Dermis microvascular lymphatic vessel endothelial cell (primary cell): ENCODE measurements around the gene SH2D3C. TPM values are rescaled to one million over a fixed set of nuclear protein-coding genes. Genes with fewer than 3 reads are reported as not detected.

Experiments used
- DNase-seq, 2 donors: peaks; one replicate each; pipeline versions ENCODE4 v3.0.0 to v3.0.0-alpha.2; 2010; ENCODE audit warnings: low read depth in 2 of 2
- total RNA-seq: library from RNA; depleted of rRNA; stranded (reverse); fragments of >200 nt; gene quantifications from 2 replicates; pipeline ENCODE4 v1.2.1, GENCODE V29; 2014

SH2D3C gene
- total RNA-seq, 1 donor from 2014 or later = 61.5 TPM

DNA sequence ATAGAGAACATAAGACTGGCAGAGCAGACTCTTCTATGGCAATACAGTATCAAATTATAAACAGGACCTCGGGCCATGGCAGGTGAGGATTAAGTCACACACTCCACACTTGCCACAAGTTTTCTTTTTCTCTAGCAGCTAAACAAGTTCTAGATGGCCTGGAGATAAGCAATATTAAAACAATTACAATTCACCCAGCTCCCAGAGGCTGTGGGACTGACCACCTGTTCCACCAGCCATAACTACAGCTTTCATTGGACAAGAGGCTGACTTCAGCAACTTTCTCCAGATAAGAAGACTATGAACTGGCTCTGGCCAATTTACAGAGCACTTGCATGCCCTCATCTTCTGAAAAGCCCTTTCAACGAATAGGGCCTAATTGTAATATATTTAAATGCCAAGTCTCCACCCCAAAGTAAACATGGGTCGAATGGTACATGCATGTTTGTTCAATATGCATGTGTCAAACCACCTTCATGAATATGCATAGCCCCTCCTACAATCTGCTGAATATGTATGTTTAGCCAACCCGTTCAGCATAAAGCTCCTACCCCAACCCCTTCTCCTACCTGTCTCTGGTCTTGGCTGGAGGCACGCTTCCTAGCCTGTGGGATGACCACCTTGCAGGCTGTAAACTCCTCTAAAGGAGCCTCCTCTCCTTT, 77.7 kb downstream of the SH2D3C start:
- no peak for DNase-seq

DNA sequence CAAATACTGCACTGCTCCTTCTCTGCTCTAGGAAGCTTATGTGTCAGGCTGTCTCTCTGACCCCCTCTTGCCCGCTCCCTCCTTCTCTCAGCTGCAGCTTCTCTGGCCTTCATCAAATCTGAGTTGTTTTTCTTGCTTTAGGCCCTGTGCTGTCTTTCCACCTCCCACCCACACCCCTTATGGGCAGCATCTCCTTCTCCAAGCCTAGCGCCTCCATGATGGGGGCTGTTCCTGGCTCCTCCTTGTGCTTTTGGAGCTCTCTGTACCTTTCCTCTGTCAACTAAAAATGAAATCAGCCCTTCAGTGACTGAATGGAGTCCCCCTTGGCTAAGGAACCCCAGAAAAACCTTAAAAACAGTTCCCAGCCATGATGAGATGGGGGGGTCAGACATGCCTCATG, 78.3 kb downstream of the SH2D3C start:
- no peak for DNase-seq

DNA sequence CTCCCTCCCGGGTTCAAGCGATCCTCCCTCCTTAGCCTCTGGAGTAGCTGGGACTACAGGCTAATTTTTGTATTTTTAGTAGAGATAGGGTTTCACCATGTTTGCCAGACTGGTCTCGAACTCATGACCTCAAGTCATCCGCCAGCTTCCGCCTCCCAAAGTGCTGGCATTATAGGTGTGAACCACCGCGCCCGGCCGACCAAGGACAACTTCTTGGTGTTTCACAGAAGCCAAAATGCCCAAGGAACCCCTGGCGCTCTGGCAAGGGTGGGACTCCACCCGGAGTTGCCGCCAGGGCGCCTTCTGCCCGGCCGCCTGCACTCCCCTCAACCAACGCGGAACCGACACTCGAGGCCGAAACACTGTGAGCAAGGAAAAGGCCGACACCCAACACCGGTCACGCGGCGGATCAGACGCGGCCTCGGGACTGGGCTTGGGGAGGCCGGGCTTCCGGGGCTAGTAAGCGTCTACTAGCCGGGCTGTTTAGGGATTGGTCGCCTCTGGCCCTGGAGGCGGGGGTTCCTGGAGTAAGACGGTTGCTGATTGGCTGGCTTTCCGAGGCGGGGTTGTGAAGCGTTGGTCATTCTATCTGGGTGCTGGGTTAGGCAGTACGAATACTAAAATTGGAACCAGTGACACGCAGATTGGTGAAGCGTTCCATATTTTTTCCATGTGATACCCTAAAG, 79.3 kb downstream of the SH2D3C start:
- DNase-seq = peak; percentile 93 to 97

DNA sequence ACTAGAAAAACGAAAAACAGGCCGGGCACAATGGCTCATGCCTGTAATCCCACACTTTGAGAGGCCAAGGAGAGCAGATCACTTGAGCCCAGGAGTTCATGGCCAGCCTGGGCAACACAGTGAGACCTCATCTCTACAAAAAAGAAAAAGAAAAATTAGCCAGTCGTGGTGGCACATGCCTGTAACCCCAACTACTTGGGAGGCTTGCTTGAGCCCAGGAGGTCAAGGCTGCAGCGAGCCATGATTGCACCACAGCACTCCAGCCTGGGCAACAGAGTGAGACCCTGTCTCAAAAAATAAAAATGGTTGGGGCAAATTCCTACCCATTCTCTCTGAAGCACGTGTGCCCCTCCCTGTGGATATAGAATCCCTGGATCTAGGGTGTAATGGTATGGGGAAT, 80.1 kb downstream of the SH2D3C start:
- DNase-seq = no peak

DNA sequence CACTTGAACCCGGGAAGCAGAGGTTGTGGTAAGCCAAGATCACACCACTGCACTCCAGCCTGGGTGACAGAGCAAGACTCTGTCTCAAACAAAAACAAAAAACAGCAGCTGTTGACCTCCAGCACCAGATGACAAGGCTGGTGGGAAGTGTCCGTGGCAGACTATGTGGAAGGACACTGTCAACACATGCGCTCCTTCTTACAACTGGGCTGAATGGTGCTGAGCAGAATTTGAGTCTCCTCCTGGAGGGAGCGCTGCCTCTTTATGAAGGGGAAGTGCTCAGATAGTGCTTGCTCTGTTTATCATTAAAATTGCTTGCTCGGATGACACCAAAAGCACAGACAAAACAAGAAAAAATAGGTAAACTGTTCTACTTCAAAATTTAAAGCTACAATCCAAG, 80.9 kb downstream of the SH2D3C start:
- no peak for DNase-seq

DNA sequence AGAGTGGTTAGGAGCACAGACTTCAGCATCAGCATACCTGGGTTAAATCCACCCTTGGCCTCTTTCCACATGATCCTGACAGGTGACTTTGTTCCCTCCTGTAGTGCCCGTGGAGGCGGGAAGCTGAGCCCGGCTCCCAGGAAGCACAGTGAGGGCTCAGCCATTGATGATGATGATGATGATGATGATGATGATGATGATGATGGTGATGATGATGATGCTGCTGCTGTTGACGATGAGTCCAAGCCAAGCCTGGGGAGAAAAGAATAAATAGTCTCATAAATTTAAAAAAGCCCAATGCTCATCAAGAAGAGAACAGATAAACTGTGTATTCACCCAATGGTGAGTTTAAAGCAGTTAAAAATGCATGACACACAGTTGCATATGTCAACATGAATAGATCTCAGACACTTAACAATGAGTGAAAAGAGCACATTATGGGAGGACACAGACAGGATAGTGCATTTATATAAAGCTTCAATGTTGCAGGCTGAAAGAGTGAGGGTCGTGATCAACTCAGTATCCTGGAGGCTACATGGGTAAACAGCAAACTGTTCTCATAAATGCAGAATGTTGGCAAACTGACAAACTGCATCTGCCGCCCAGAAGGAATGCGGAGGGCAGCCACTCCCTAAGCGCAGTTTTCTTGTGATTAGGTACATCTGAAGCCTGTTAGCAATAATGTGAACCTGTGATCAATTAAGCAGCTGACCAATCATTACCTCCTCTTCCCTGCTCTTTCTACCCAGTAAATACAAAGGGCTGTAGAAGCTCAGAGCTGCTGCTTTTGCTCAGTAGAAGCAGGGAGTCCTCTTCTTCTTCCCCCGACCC, 83.4 kb downstream of the SH2D3C start:
- DNase-seq = no peak

DNA sequence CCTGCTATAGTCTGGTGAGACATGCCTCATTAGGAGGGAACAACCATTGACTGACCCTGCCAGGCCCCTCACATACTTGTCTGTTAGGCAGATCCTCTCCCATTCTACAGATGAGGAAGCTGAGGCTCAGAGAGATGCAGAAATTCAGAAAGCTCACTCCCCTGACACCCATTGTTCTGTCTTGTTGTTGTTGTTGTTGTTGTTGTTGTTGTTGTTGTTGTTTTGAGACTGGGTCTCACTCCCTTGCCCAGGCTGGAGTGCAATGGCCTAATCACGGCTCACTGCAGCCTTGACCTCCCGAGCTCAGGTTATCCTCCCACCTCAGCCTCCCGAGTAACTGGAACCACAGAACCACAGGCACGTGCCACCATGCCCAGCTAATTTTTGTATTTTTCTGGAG, 84.8 kb downstream of the SH2D3C start:
- DNase-seq = no peak

DNA sequence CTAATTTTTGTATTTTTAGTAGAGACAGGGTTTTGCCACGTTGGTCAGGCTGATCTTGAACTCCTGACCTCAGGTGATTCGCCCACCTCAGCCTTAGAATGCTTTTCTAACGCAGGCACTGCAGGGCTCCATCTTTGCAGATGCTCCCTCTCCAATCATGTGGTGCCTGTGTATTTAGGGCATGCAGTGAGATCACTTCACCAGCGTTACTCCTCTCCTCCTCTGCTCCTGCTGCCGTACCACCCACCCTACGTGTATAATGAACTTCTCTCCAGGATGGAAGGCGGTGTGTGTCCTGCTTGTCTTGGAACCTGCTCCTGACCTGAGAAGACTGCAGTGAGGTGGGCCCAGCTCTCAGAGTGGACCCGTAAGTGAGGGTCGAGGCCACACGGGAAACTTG, 85.3 kb downstream of the SH2D3C start:
- no peak for DNase-seq

DNA sequence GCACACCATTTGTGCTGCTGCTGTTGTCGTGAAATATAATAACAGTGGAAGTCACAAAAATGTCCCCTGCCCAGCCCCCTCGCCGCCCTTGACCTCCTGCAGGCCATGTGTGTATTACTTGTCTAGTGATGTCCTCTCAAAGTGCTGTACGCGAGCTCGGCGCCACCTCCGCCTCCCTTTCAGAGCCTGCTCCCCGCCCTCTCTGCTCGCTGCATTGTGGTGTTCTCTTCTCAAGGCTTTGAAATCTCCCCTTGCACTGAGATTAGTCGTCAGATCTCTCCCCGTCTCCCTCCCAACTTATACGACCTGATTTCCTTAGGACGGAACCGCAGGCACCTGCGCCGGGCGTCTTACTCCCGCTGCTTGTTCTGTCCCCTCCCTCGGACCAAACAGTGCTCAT, 86.4 kb downstream of the SH2D3C start:
- no peak for DNase-seq

DNA sequence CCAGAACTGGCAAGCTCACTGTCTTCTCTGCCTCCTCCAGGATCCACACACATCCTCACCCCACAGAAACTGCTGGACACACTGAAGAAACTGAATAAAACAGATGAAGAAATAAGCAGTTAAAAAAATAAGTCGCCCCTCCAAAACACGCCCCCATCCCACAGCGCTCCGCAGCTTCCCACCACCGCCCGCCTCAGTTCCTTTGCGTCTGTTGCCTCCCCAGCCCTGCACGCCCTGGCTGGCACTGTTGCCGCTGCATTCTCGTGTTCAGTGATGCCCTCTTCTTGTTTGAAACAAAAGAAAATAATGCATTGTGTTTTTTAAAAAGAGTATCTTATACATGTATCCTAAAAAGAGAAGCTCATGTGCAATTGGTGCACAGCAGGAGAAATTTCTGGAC, 87.7 kb downstream of the SH2D3C start:
- DNase-seq = no peak

DNA sequence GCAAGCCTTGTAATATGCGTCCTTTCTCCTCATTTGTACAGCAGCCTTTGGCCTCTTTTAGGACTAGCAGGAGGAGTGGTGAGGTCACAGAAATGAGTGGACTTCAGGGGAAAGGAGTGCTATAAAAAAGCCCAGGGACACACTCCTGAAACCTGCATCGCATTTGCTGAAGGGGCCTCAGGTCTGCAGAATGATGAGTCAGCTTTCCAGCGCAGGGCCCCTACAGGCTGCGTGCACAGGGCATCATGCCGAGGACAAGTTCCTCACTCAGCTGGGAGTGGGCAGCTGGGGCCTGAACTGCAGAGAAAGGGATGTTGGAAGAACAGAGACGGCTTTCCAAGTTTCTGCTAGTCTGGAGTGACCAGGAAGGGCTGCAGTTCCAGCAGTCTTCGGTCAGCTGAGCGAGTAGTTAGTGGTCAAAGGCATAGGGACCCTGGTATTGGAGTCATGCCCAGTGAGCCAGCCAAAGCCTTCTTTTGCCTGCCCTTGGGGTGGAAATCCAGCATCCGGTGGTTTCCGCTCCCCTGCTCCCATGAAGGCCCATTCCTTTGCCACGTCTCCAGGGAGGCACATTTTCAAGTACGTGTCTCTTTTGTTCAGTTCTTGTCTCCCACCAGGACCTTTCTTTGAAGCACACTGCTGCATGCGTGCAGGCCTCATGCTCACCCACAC, 89.0 kb downstream of the SH2D3C start:
- DNase-seq = no peak

Other genes with a start within 250 kb of the SH2D3C start
- 10.8 and 13.0 TPM in 2 replicates for gene STXBP1, start 166.4 kb downstream of the SH2D3C start, total RNA-seq
- gene CFAP157, start 71.7 kb downstream of the SH2D3C start, total RNA-seq = under 0.01 TPM in 1 of 2 replicates, not detected in the other
- 20.6 and 23.2 TPM in 2 replicates for gene PTRH1, start 63.0 kb downstream of the SH2D3C start, total RNA-seq
- gene TTC16, start 62.6 kb downstream of the SH2D3C start, total RNA-seq = not detected in 2 replicates
- 5.3 and 7.6 TPM in 2 replicates for gene TOR2A, start 43.4 kb downstream of the SH2D3C start, total RNA-seq
- 75.0 and 93.9 TPM in 2 replicates for gene CDK9, start 7.4 kb upstream of the SH2D3C start, total RNA-seq
- gene FPGS, start 24.2 kb upstream of the SH2D3C start, total RNA-seq = 60.3 and 64.5 TPM in 2 replicates
- 30.0 and 91.3 TPM in 2 replicates for gene ENG, start 76.0 kb upstream of the SH2D3C start, total RNA-seq
- gene AK1, start 99.0 kb upstream of the SH2D3C start, total RNA-seq = 20.4 and 23.0 TPM in 2 replicates
- gene ST6GALNAC6, start 120.9 kb upstream of the SH2D3C start, total RNA-seq = 23.4 and 35.7 TPM in 2 replicates
- gene ST6GALNAC4, start 138.4 kb upstream of the SH2D3C start, total RNA-seq = 27.3 and 32.2 TPM in 2 replicates
- 0.39 and 1.0 TPM in 2 replicates for gene PIP5KL1, start 152.1 kb upstream of the SH2D3C start, total RNA-seq
- gene DPM2, start 159.2 kb upstream of the SH2D3C start, total RNA-seq = 8.9 and 17.7 TPM in 2 replicates
- gene EEIG1, start 202.3 kb upstream of the SH2D3C start, total RNA-seq = 15.0 and 60.1 TPM in 2 replicates